Measurements from ENCODE around the gene PPP1R9A.

GRCh38 chr7:95330961-95331337 is 423.6 kb downstream of the PPP1R9A start:
- TF ChIP-seq, protein P1, sequence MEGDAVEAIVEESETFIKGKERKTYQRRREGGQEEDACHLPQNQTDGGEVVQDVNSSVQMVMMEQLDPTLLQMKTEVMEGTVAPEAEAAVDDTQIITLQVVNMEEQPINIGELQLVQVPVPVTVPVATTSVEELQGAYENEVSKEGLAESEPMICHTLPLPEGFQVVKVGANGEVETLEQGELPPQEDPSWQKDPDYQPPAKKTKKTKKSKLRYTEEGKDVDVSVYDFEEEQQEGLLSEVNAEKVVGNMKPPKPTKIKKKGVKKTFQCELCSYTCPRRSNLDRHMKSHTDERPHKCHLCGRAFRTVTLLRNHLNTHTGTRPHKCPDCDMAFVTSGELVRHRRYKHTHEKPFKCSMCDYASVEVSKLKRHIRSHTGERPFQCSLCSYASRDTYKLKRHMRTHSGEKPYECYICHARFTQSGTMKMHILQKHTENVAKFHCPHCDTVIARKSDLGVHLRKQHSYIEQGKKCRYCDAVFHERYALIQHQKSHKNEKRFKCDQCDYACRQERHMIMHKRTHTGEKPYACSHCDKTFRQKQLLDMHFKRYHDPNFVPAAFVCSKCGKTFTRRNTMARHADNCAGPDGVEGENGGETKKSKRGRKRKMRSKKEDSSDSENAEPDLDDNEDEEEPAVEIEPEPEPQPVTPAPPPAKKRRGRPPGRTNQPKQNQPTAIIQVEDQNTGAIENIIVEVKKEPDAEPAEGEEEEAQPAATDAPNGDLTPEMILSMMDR (IDR thresholded peaks at IDR 0.05; ENCODE audit: poor library complexity, severe bottlenecking): no peak
- TF ChIP-seq TAF1 (IDR thresholded peaks at IDR 0.05; ENCODE audit: low read depth) (no peak), EZH2 (IDR thresholded peaks at IDR 0.05; ENCODE audit: borderline replicate concordance, insufficient read depth, low read length, poor library complexity, severe bottlenecking) (no peak), POLR2AphosphoS5 (IDR thresholded peaks at IDR 0.05) (no peak), REST (IDR thresholded peaks at IDR 0.05; ENCODE audit: borderline replicate concordance) (no peak), EP300 (conservative IDR thresholded peaks at IDR 0.05; ENCODE audit: poor library complexity, severe bottlenecking) (peak; percentile 65), RAD21 (conservative IDR thresholded peaks at IDR 0.05) (no peak), MXI1 (conservative IDR thresholded peaks at IDR 0.05; ENCODE audit: poor library complexity, severe bottlenecking) (no peak), SMC3 (conservative IDR thresholded peaks at IDR 0.05; ENCODE audit: poor library complexity) (no peak)

All from neural cell (in vitro differentiated cells).